ENCODE results near the gene GABBR2.

Gene GABBR2

DNA sequence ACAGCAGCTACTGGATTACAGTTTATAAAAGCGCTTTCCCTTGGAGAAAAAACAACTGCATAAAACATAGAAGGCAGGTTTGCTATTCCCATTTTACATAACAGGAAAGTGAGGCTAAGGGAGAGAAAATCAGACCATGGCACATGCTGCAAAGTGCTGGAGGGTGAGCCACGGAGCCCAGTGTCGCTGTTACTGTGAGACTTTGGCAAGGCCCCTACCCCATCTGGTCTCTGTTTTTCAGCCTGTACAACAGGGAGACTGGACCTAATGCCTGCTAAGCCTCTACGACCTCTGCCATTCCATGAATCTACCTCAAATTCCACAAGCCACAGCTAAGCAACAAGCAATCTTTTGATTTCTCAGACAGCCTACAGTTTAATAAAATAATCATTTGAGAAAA, 139.2 kb downstream of the GABBR2 start:
- no peak for DNase-seq (ENCODE audit: low spot score)

DNA sequence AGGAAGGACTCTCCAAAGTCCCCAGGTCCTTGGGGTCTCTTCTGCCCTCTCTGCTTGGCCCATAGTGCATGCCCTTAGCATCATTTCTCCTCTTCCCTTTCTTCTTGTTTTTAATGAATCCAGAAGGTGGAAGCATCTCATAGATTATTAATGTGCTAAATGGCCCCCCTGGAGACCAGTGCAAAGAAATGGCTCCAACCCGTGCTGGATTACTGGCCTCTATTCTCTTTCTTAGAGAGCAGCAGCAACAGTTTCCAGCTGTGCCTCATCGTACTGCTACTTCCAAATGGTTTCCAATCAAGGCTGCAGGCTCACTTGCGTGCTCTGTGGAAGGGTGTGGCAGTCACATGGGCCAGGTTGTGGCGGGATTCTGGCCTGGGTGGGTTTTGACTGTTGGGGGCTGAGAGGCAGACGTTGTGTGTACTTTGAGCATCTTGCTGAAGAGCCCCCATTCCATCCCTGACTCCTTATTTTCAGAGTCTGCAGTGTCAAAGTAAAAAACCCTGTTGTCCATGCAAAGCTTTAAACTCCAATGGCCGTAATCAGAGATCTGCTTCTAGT, 139.7 kb downstream of the GABBR2 start:
- DNase-seq (ENCODE audit: low spot score): no peak

DNA sequence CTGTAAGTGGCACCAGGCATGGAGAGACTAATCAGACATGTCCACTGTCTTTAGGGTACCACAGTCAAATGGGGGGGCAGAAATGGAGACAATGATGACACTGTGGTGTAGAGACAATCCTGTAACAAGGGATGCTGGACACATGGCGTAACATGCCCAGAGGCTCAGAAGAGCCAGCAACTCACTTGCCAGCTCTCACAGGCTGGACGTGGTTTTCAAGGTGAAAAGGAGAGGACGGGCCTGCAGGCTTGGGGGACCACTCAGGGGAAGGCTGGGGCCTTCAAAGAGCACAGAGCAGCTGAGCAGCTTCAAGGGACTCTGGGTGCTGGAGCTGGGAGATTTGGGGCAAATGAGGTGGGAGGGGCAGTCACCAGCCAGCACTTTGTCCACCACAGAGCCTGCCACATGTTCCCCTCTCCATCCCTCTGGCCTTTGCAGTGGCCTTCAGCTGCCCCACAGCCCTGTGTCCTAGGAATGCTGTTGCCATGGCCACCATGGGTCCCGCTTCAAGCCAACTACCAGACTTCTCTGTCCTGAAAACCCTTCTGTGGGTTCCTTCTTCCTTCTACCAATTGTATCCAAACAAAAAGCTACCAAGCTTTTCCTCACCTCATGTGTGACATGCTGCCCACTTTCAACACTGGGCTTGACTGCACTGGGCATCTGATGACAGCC, 140.4 kb downstream of the GABBR2 start:
- no peak for DNase-seq (ENCODE audit: low spot score)

GRCh38 chr9:98567540-98568233, 141.0 kb downstream of the GABBR2 start:
- no peak for DNase-seq (ENCODE audit: low spot score)

DNA sequence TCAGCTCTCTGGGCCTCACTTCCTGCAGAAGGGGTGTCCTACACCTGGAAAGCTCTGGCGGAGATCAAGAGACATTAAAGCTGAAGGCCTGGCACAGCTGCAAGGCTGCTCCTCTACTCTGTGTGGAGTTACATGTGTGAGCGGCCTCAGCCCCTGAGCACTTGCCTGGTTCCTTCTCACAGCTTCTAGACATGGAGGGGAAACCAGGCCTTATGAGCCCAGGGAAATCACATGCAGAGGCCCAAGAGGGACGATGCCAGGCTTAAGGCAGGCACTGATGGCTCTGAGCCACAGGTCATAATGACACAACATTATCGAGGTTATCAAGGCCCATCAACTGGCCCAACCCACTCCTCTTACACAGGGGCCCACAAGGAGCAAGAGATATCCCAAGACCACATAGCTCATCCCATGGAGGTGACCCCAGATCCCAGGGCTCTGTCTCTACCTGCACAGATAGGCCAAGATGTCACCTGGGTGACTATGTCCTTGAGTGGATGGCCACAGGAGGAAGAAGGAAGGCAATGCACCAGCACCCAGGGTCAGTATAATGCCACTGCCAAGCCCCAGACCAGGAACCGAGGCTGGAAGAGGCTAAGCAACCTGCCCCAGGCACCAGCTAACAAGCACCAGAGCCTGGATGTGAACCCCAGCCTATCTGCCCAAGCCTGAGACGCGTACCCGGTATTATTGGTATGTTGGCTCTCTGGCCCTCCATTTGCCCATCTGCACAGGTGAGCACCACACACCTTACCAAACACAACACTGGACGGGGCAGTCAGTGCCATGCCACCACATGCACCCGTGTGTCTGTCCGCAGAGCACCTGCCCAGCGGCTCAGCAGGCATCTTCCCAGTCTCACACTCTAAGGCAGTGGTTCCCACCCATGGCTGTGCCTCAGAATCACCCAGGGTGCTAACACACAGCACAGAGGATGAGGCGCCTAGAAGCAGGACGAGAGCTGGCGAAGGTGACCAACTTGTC, 143.3 kb downstream of the GABBR2 start:
- DNase-seq (ENCODE audit: low spot score): no peak

GRCh38 chr9:98564714-98565113, 144.0 kb downstream of the GABBR2 start:
- no peak for DNase-seq (ENCODE audit: low spot score)

DNA sequence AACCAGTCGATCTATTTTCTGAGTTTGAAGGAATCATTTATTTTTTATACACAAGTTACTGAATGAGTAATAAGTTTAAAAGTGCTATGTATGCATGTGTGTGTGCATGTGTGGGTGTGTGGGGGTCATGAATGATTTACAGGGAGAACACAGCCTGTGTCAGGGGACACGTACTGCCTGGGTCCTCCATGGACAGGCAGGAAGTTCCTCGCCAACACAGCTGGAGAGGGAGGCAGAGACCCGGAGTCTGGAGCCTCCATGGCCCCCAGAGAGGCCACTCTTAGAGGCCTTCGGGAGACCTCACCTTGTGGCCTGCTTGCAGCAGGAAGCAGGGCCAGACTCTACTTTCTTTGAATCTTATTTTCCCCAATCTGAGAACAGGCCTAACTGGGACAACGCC, 144.7 kb downstream of the GABBR2 start:
- DNase-seq (ENCODE audit: low spot score): no peak

GRCh38 chr9:98563212-98563907, 145.4 kb downstream of the GABBR2 start:
- DNase-seq (ENCODE audit: low spot score): no peak

GRCh38 chr9:98559561-98559960, 149.2 kb downstream of the GABBR2 start:
- no peak for DNase-seq (ENCODE audit: low spot score)

- DNase-seq (ENCODE audit: low spot score): peak; percentile 39
Observed at GRCh38 chr9:98558575-98558974, 150.2 kb downstream of the GABBR2 start.

DNA sequence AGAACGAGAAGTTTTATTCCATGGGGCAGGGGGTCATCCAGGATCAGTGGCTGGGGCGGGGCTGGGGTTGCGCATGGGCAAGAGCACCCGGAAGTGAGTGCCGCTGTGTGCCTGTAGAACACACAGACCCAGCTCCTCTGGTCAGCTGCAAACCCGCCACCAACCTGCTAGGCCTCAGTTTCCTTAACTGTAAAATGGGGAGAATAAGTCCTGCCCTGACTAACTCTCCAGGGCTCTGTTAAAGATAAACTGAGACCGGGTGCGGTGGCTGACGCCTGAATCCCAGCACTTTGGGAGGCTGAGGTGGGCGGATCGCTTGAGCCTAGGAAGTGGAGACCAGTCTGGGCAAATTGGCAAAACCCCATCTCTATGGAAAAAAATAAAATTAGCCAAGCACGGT, 152.2 kb downstream of the GABBR2 start:
- DNase-seq (ENCODE audit: low spot score): no peak

- DNase-seq (ENCODE audit: low spot score): no peak
Observed at GRCh38 chr9:98555651-98556465, 152.9 kb downstream of the GABBR2 start.

GRCh38 chr9:98554752-98555151, 154.0 kb downstream of the GABBR2 start:
- DNase-seq (ENCODE audit: low spot score): no peak

- no peak for DNase-seq (ENCODE audit: low spot score)
Observed at GRCh38 chr9:98552331-98552730, 156.4 kb downstream of the GABBR2 start.

DNA sequence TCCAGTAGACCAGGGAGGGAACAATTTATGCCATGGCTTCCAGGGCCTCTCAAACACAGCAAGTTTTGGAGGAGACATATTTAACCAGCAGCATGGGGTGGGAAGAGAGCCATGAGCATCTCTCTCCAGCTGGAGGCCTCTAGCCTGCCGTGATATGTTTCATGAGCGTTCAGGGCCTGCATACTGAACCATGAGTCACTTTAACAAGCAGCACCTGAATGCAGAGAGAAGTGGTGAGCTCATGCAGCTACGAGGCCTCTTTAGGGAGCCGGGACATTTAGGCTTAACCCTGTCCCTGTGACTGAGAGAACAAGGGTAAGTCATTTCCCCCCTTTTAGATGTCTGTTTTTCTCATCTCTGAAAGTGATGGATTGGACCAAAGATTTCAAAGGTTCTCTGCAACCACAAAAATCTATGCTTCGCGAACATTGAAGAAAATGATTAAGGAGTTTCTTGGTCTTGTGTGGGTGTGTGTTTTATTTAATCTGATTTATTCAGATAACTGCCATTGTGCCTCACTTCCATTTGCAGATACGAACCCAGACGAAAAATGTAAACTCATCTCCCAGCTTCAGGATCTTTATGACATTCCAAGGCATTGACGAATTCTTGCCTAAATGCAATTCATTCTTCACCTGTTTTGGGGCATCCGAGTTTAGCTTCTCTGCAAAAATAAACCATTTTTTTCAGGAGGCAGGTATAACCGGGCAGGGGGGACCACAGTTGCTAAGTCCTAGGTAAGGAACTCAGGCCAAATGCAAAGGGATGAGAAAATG, 157.0 kb downstream of the GABBR2 start:
- DNase-seq (ENCODE audit: low spot score): peak; percentile 60

- DNase-seq (ENCODE audit: low spot score): no peak
Observed at GRCh38 chr9:98550206-98550820, 158.4 kb downstream of the GABBR2 start.

DNA sequence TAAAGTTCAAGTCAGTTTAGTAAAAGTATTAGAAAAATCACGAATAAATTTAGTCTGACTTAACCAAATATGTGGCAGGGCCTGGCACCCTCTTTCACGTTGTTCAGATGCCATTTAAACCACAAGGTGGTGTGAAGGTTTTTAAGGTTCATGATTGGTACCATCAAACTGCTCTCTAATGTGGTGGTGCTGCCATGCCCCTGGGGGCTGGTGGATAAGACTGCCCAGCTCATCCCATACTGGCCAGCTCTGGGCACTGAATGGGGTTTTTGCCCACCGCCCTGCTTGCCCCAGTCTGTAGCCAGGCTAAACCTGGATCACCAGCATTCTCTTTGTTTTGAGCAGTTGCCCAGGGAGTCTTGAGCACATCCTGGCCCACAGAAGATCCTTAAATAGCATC, 159.3 kb downstream of the GABBR2 start:
- no peak for DNase-seq (ENCODE audit: low spot score)

- no peak for DNase-seq (ENCODE audit: low spot score)
Observed at GRCh38 chr9:98547606-98548005, 161.1 kb downstream of the GABBR2 start.

- no peak for DNase-seq (ENCODE audit: low spot score)
Observed at GRCh38 chr9:98545021-98545420, 163.7 kb downstream of the GABBR2 start.
